Panc1 (cell line): ENCODE data around the gene PTK6.

Experiments used
- POLR2AphosphoS5 ChIP-seq: IDR thresholded peaks from 2 replicates; pipeline ENCODE4 v1.6.1; 2012; ENCODE audit warnings: mild to moderate bottlenecking, low read depth, low read length, moderate library complexity
- SIN3A ChIP-seq: IDR thresholded peaks from 2 replicates; pipeline ENCODE4 v1.6.1; 2012; ENCODE audit warnings: low read depth, mild to moderate bottlenecking, low read length, moderate library complexity, borderline replicate concordance; ENCODE audit not compliant: insufficient read depth
- TF ChIP-seq, protein P1 (sequence below): fragments of 450-650 bp; IDR thresholded peaks from 2 replicates; pipeline ENCODE4 v1.5.1; 2017; ENCODE audit warnings: mild to moderate bottlenecking
- TF ChIP-seq, protein P2 (sequence below), 2 experiments: IDR thresholded peaks; 2 replicates each; pipeline ENCODE4 v1.6.1; 2011 to 2012; ENCODE audit warnings: low read depth in 2 of 2, control low read depth in 1 of 2, low read length in 1 of 2, mild to moderate bottlenecking in 1 of 2, moderate library complexity in 1 of 2; ENCODE audit not compliant: insufficient read depth in 1 of 2

DNA sequence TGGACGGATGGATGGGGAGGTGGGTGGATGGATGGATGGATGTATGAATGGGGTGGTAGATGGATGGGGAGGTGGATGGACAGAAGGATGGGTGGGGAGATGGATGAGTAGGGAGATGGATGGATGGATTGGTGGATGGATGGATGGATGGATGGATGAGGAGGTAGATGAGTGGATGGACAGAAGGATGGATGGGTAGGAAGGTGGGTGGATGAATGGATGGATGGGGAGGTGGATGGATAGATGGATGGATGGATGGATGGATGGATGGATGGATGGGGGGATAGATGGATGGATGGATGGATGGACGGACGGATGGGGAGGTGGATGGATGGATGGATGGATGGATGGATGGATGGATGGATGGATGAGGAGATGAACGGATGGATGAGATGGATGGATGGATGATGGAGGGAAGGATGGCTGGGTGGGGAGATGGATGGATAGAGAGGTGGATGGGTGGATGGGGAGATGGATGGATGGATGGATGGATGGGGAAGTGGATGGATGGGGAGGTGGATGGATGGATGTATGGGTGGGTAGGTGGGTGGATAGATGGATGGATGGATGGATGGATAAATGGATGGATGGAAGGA lies 45.4 kb downstream of the PTK6 start:
- TF ChIP-seq, protein P1, sequence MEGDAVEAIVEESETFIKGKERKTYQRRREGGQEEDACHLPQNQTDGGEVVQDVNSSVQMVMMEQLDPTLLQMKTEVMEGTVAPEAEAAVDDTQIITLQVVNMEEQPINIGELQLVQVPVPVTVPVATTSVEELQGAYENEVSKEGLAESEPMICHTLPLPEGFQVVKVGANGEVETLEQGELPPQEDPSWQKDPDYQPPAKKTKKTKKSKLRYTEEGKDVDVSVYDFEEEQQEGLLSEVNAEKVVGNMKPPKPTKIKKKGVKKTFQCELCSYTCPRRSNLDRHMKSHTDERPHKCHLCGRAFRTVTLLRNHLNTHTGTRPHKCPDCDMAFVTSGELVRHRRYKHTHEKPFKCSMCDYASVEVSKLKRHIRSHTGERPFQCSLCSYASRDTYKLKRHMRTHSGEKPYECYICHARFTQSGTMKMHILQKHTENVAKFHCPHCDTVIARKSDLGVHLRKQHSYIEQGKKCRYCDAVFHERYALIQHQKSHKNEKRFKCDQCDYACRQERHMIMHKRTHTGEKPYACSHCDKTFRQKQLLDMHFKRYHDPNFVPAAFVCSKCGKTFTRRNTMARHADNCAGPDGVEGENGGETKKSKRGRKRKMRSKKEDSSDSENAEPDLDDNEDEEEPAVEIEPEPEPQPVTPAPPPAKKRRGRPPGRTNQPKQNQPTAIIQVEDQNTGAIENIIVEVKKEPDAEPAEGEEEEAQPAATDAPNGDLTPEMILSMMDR, result no peak
- no peak for TF ChIP-seq SIN3A
- TF ChIP-seq, protein P2, sequence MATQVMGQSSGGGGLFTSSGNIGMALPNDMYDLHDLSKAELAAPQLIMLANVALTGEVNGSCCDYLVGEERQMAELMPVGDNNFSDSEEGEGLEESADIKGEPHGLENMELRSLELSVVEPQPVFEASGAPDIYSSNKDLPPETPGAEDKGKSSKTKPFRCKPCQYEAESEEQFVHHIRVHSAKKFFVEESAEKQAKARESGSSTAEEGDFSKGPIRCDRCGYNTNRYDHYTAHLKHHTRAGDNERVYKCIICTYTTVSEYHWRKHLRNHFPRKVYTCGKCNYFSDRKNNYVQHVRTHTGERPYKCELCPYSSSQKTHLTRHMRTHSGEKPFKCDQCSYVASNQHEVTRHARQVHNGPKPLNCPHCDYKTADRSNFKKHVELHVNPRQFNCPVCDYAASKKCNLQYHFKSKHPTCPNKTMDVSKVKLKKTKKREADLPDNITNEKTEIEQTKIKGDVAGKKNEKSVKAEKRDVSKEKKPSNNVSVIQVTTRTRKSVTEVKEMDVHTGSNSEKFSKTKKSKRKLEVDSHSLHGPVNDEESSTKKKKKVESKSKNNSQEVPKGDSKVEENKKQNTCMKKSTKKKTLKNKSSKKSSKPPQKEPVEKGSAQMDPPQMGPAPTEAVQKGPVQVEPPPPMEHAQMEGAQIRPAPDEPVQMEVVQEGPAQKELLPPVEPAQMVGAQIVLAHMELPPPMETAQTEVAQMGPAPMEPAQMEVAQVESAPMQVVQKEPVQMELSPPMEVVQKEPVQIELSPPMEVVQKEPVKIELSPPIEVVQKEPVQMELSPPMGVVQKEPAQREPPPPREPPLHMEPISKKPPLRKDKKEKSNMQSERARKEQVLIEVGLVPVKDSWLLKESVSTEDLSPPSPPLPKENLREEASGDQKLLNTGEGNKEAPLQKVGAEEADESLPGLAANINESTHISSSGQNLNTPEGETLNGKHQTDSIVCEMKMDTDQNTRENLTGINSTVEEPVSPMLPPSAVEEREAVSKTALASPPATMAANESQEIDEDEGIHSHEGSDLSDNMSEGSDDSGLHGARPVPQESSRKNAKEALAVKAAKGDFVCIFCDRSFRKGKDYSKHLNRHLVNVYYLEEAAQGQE (IDR thresholded peaks at IDR 0.05; ENCODE audit: insufficient read depth in 1 of 2, low read depth in 2 of 2, low read length in 1 of 2), result no peak
- TF ChIP-seq POLR2AphosphoS5, result no peak
